ENCODE measurements around the gene TEX14.
A peak's percentile ranks its signal among the peaks of the same experiment; 100 is the strongest.
"Not testable (repeated sequence)": the region's sequence is repeated elsewhere in the genome, so short reads cannot be mapped to it uniquely, and the experiment has no call there.

The TEX14 gene

DNA sequence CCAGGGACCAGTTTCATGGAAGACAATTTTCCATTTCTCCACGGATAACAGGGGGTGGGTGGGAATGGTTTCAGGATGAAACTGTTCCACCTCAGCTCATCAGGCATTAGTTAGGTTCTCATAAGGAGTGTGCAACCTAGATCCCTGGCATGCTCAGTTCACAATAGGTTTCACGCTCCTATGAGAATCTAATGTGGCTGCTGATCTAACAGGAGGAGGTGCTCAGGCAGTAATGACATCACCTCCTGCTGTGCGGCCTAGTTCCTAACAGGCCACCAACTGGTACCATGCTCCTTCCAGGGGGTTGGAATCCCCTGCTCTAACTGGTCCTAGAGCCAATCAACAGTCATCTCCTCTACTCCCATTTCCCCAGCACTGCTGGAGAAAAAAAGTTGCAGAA lies 19.9 kb downstream of the TEX14 start:
- Histone ChIP-seq H3K4me1 (ENCODE audit: control insufficient read depth in 2 of 2, insufficient read depth in 2 of 2, low read length in 2 of 2) (no peaks in the 10 kb centered on the region), H3K27me3 (ENCODE audit: control insufficient read depth in 2 of 2, insufficient read depth in 2 of 2, low read length in 2 of 2) (no peaks in the 10 kb centered on the region), H3K9ac (ENCODE audit: low read depth in 1 of 2, low read length in 2 of 2) (no peak overlapping the region), H3K9me3 (ENCODE audit: control insufficient read depth in 2 of 2, low read length in 2 of 2) (no peaks in the 10 kb centered on the region), H3K36me3 (ENCODE audit: control insufficient read depth in 2 of 2, insufficient read depth in 2 of 2, low read length in 2 of 2) (no peaks in the 10 kb centered on the region), H3K27ac (ENCODE audit: low read depth in 2 of 2, low read length in 2 of 2) (no peak overlapping the region), H3K4me3 (ENCODE audit: low read length in 2 of 2) (no peak overlapping the region)

DNA sequence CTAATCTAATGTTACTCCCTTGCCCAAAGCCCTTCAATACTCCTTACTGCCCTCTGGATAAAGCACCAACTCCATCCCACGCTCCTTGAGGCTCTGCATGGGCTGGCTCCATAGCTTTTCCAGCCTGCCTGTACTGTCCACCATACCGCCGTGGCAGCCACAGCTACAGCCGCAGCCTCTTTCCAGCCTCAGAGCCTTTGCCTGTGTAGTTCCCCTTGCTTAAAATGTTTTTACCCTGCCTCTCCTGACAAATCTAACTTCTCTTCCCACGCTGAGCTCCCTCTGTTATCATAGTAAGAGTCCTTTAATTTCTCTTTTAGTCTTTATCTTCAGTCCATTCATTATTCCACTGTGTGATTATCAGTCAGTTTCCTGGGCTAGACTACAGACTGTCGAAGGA lies 22.0 kb downstream of the TEX14 start:
- no peaks in the 10 kb centered on the region for H3K36me3 ChIP-seq (ENCODE audit: control insufficient read depth in 2 of 2, insufficient read depth in 2 of 2, low read length in 2 of 2)
- no peak overlapping the region for H3K9ac ChIP-seq (ENCODE audit: low read depth in 1 of 2, low read length in 2 of 2)
- H3K27ac ChIP-seq (ENCODE audit: low read depth in 2 of 2, low read length in 2 of 2), result no peak overlapping the region
- no peaks in the 10 kb centered on the region for H3K9me3 ChIP-seq (ENCODE audit: control insufficient read depth in 2 of 2, low read length in 2 of 2)
- H3K4me3 ChIP-seq (ENCODE audit: low read length in 2 of 2), result no peak overlapping the region
- H3K4me1 ChIP-seq (ENCODE audit: control insufficient read depth in 2 of 2, insufficient read depth in 2 of 2, low read length in 2 of 2), result no peaks in the 10 kb centered on the region
- no peaks in the 10 kb centered on the region for H3K27me3 ChIP-seq (ENCODE audit: control insufficient read depth in 2 of 2, insufficient read depth in 2 of 2, low read length in 2 of 2)

- no peak overlapping the region for H3K27ac ChIP-seq (ENCODE audit: low read depth in 2 of 2, low read length in 2 of 2)
- no peaks in the 10 kb centered on the region for H3K36me3 ChIP-seq (ENCODE audit: control insufficient read depth in 2 of 2, insufficient read depth in 2 of 2, low read length in 2 of 2)
- no peaks in the 10 kb centered on the region for H3K9me3 ChIP-seq (ENCODE audit: control insufficient read depth in 2 of 2, low read length in 2 of 2)
- no peaks in the 10 kb centered on the region for H3K4me1 ChIP-seq (ENCODE audit: control insufficient read depth in 2 of 2, insufficient read depth in 2 of 2, low read length in 2 of 2)
- no peaks in the 10 kb centered on the region for H3K27me3 ChIP-seq (ENCODE audit: control insufficient read depth in 2 of 2, insufficient read depth in 2 of 2, low read length in 2 of 2)
- no peak overlapping the region for H3K9ac ChIP-seq (ENCODE audit: low read depth in 1 of 2, low read length in 2 of 2)
- H3K4me3 ChIP-seq (ENCODE audit: low read length in 2 of 2), result no peak overlapping the region
These were observed 23.3 kb downstream of the TEX14 start for GRCh38 chr17:58668598-58668935.

DNA sequence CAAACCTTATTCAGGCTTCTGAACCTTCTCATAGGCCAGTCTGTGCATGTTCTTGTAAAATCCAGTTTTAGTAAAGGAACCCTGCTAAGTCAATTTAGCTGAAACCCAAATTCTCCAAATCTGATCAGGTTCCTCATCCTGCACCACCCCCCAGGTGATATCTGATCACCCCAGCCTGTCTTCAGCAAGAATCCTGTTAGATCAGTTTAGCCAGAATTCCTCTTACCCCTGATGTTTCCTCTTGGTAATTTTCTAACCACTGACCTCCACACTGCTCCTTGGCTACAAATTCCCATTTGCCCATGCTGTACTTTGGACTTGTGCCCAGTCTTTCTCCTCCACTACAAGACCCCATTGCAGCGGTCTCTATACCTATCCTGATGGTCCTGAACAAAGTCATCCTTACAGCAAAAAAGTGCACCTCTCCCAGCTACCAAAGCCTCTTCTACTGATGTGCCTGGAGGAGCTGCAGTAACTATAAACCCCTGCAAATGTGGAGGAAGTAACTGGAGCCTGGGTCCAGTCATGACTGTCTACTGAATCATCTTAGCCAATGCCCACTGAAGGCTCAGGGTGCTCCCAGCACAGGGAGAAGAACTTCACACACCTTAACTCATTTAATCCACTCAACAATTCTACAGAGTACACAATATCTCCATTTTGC lies 23.8 kb downstream of the TEX14 start:
- no peak overlapping the region for H3K27ac ChIP-seq (ENCODE audit: low read depth in 2 of 2, low read length in 2 of 2)
- no peaks in the 10 kb centered on the region for H3K36me3 ChIP-seq (ENCODE audit: control insufficient read depth in 2 of 2, insufficient read depth in 2 of 2, low read length in 2 of 2)
- no peaks in the 10 kb centered on the region for H3K4me1 ChIP-seq (ENCODE audit: control insufficient read depth in 2 of 2, insufficient read depth in 2 of 2, low read length in 2 of 2)
- no peaks in the 10 kb centered on the region for H3K27me3 ChIP-seq (ENCODE audit: control insufficient read depth in 2 of 2, insufficient read depth in 2 of 2, low read length in 2 of 2)
- H3K9ac ChIP-seq (ENCODE audit: low read depth in 1 of 2, low read length in 2 of 2), result no peak overlapping the region
- H3K9me3 ChIP-seq (ENCODE audit: control insufficient read depth in 2 of 2, low read length in 2 of 2), result no peaks in the 10 kb centered on the region
- no peak overlapping the region for H3K4me3 ChIP-seq (ENCODE audit: low read length in 2 of 2)

- Histone ChIP-seq H3K4me1 (ENCODE audit: control insufficient read depth in 2 of 2, insufficient read depth in 2 of 2, low read length in 2 of 2) (no peaks in the 10 kb centered on the region), H3K9ac (ENCODE audit: low read depth in 1 of 2, low read length in 2 of 2) (peak overlapping the region in 1 of 2 donors; percentile 26), H3K27ac (ENCODE audit: low read depth in 2 of 2, low read length in 2 of 2) (peak overlapping the region in 1 of 2 donors; percentile 1), H3K36me3 (ENCODE audit: control insufficient read depth in 2 of 2, insufficient read depth in 2 of 2, low read length in 2 of 2) (no peaks in the 10 kb centered on the region), H3K9me3 (ENCODE audit: control insufficient read depth in 2 of 2, low read length in 2 of 2) (no peaks in the 10 kb centered on the region), H3K27me3 (ENCODE audit: control insufficient read depth in 2 of 2, insufficient read depth in 2 of 2, low read length in 2 of 2) (no peaks in the 10 kb centered on the region), H3K4me3 (ENCODE audit: low read length in 2 of 2) (peak overlapping the region; percentile 41 to 59)
These were observed 25.0 kb downstream of the TEX14 start for GRCh38 chr17:58666858-58667267.

DNA sequence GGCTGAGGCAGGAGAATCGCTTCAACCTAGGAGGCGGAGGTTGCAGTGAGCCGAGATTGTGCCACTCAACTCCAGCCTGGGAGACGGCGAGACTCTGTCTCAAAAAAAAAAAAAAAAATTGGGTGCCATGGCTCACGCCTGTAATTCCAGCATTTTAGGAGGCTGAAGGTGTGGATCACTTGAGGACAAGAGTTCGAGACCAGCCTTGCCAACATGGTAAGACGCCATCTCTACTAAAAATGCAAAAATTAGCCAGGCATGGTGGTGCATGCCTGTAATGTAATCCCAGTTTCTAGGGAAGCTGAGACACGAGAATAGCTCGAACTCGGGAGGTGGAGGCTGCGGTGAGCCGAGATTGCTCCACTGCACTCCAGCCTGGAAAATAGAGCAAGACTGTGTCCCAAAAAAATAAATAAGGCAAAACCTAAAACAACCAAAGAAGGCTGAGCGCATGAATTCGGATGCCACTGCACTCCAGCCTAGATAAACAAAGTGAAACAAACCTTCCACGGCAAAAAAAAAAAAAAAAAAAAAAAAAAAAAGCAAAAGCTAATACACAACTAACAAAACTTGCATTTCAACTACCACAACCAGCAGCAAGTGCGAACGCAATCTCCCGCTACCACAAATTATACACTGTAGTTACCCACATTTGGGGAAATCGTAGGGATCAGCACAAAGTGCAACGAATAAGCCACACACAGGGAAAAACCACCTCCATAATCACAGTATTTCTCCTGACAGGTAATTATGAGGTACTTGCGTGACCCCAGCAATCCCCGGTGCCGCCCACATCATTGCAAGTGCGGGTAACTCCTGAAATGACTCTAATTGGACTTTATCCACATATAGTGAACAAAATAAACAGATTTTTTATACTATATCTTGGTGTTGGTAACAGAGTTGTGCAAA lies 25.6 kb downstream of the TEX14 start:
- Histone ChIP-seq H3K9me3 (ENCODE audit: control insufficient read depth in 2 of 2, low read length in 2 of 2) (no peaks in the 10 kb centered on the region), H3K27me3 (ENCODE audit: control insufficient read depth in 2 of 2, insufficient read depth in 2 of 2, low read length in 2 of 2) (no peaks in the 10 kb centered on the region), H3K4me3 (ENCODE audit: low read length in 2 of 2) (peak overlapping the region; percentile 41 to 59), H3K4me1 (ENCODE audit: control insufficient read depth in 2 of 2, insufficient read depth in 2 of 2, low read length in 2 of 2) (no peaks in the 10 kb centered on the region), H3K9ac (ENCODE audit: low read depth in 1 of 2, low read length in 2 of 2) (no peak overlapping the region), H3K27ac (ENCODE audit: low read depth in 2 of 2, low read length in 2 of 2) (no peak overlapping the region), H3K36me3 (ENCODE audit: control insufficient read depth in 2 of 2, insufficient read depth in 2 of 2, low read length in 2 of 2) (no peaks in the 10 kb centered on the region)

DNA sequence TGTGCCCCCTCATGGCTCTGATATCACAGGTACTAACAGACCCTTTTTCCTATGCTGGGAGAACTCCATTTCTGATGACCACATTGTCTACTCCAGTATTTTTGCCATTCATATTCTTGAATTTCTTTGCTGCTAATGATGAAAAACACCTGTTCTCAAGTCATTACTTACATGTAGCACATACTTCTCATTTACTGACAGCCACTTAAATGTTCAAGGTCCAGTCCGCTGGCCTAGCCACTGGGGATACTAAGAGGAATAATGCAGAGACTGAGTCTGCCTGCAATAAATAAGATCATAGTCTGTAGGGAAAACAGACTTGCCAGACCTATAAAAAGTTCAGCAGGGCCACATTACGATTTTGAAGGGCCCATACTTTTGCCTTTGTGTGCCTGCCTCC lies 27.5 kb downstream of the TEX14 start:
- Histone ChIP-seq H3K4me1 (ENCODE audit: control insufficient read depth in 2 of 2, insufficient read depth in 2 of 2, low read length in 2 of 2) (no peaks in the 10 kb centered on the region), H3K9ac (ENCODE audit: low read depth in 1 of 2, low read length in 2 of 2) (no peak overlapping the region), H3K4me3 (ENCODE audit: low read length in 2 of 2) (no peak overlapping the region), H3K36me3 (ENCODE audit: control insufficient read depth in 2 of 2, insufficient read depth in 2 of 2, low read length in 2 of 2) (no peaks in the 10 kb centered on the region), H3K27ac (ENCODE audit: low read depth in 2 of 2, low read length in 2 of 2) (no peak overlapping the region), H3K9me3 (ENCODE audit: control insufficient read depth in 2 of 2, low read length in 2 of 2) (no peaks in the 10 kb centered on the region), H3K27me3 (ENCODE audit: control insufficient read depth in 2 of 2, insufficient read depth in 2 of 2, low read length in 2 of 2) (no peaks in the 10 kb centered on the region)

- H3K27me3 ChIP-seq (ENCODE audit: control insufficient read depth in 2 of 2, insufficient read depth in 2 of 2, low read length in 2 of 2), result no peaks in the 10 kb centered on the region
- no peak overlapping the region for H3K27ac ChIP-seq (ENCODE audit: low read depth in 2 of 2, low read length in 2 of 2)
- H3K4me1 ChIP-seq (ENCODE audit: control insufficient read depth in 2 of 2, insufficient read depth in 2 of 2, low read length in 2 of 2), result no peaks in the 10 kb centered on the region
- H3K9me3 ChIP-seq (ENCODE audit: control insufficient read depth in 2 of 2, low read length in 2 of 2), result no peaks in the 10 kb centered on the region
- H3K4me3 ChIP-seq (ENCODE audit: low read length in 2 of 2), result no peak overlapping the region
- no peak overlapping the region for H3K9ac ChIP-seq (ENCODE audit: low read depth in 1 of 2, low read length in 2 of 2)
- no peaks in the 10 kb centered on the region for H3K36me3 ChIP-seq (ENCODE audit: control insufficient read depth in 2 of 2, insufficient read depth in 2 of 2, low read length in 2 of 2)
These were observed 30.3 kb downstream of the TEX14 start for GRCh38 chr17:58661499-58661898.

DNA sequence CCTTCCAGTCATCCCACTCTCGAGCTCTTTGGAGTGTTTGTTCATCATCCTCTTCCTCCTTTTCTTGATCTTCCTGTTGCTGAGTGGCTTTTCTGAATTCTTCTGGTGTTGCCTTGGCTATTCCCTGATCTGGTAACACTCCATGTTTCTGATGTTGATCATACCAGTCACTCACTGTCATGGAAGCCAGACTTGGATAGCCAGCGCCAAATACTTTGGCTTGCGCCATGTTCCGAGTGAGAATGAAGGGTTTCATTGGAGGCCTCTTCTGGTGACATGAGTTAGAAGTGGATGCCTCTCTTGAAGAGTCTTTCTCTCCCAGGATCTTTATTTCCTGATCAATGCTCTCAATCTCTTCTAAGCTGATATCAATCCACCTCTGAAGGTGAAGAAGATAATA lies 31.2 kb downstream of the TEX14 start:
- no peaks in the 10 kb centered on the region for H3K4me1 ChIP-seq (ENCODE audit: control insufficient read depth in 2 of 2, insufficient read depth in 2 of 2, low read length in 2 of 2)

GRCh38 chr17:58659714-58660084 lies 32.1 kb downstream of the TEX14 start:
- not testable (repeated sequence) for H3K36me3 ChIP-seq (ENCODE audit: control insufficient read depth in 2 of 2, insufficient read depth in 2 of 2, low read length in 2 of 2); H3K27ac ChIP-seq (ENCODE audit: low read depth in 2 of 2, low read length in 2 of 2); H3K9me3 ChIP-seq (ENCODE audit: control insufficient read depth in 2 of 2, low read length in 2 of 2); H3K27me3 ChIP-seq (ENCODE audit: control insufficient read depth in 2 of 2, insufficient read depth in 2 of 2, low read length in 2 of 2); H3K4me1 ChIP-seq (ENCODE audit: control insufficient read depth in 2 of 2, insufficient read depth in 2 of 2, low read length in 2 of 2)
- H3K4me3 ChIP-seq (ENCODE audit: low read length in 2 of 2), result peak overlapping the region; percentile 59 to 78
- peak overlapping the region; percentile 73 to 81 for H3K9ac ChIP-seq (ENCODE audit: low read depth in 1 of 2, low read length in 2 of 2)

More for the DNA sequence above, 31.2 kb downstream of the TEX14 start:
- Histone ChIP-seq H3K27me3 (ENCODE audit: control insufficient read depth in 2 of 2, insufficient read depth in 2 of 2, low read length in 2 of 2) (no peaks in the 10 kb centered on the region), H3K4me3 (ENCODE audit: low read length in 2 of 2) (no peak overlapping the region), H3K36me3 (ENCODE audit: control insufficient read depth in 2 of 2, insufficient read depth in 2 of 2, low read length in 2 of 2) (no peaks in the 10 kb centered on the region), H3K27ac (ENCODE audit: low read depth in 2 of 2, low read length in 2 of 2) (no peak overlapping the region), H3K9ac (ENCODE audit: low read depth in 1 of 2, low read length in 2 of 2) (no peak overlapping the region), H3K9me3 (ENCODE audit: control insufficient read depth in 2 of 2, low read length in 2 of 2) (no peaks in the 10 kb centered on the region)
